Measurements from ENCODE around the gene NEO1.

The NEO1 gene

DNA sequence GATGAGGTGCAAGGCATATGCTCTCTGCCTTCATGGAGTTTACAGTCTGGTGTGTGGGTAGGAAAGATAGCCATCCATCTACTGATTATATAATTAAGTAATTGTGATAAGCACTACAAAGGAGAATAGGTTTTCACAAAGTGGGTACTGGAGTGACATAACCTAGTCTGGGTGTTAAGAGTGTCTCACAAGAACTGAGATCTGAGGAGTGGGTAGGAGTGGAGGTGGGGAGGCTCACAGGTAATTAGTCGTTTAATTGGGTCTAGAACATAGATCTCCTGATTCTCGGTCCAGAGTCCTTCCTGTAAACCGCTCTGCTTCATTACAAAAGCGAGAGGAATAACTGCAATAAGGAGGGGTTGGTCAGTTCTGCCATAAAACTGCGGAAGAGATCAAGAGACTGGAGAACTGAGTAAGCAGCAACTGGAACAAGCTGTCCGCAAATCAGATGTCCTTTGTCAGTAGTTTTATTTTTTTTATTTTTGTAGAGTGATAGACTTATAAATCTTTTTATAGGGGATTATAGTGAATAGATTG is 2.2 kb downstream of the NEO1 start:
- Histone ChIP-seq H4K20me1 (ENCODE audit: control insufficient read depth, insufficient read depth, low read depth, low read length) (no peaks in the 10 kb centered on the region), H3K27ac (ENCODE audit: low read depth, low read length) (no peak overlapping the region), H3K9me3 (ENCODE audit: control insufficient read depth, insufficient read depth, low read length) (no peaks in the 10 kb centered on the region), H3K79me2 (ENCODE audit: control insufficient read depth, low read length) (no peaks in the 10 kb centered on the region), H3K27me3 (ENCODE audit: control insufficient read depth, low read length) (peaks cover 66% of the 10 kb centered on the region), H3F3A (ENCODE audit: control insufficient read depth, insufficient read depth) (peaks cover 4% of the 10 kb centered on the region; the same call in 1 of the 2 replicates), H3K4me3 (ENCODE audit: low read length) (no peak overlapping the region), H3K4me2 (ENCODE audit: low read length) (no peak overlapping the region), H3K36me3 (ENCODE audit: control insufficient read depth, low read length) (no peaks in the 10 kb centered on the region), H3K4me1 (ENCODE audit: control insufficient read depth, low read length) (peaks cover 7% of the 10 kb centered on the region), H3K9me2 (replicated peaks; ENCODE audit: control insufficient read depth, low read length) (no peaks in the 10 kb centered on the region)
- no peak for TF ChIP-seq EZH2phosphoT487 (IDR thresholded peaks at IDR 0.05; ENCODE audit: borderline replicate concordance, low read length)
- TF ChIP-seq, protein P1, sequence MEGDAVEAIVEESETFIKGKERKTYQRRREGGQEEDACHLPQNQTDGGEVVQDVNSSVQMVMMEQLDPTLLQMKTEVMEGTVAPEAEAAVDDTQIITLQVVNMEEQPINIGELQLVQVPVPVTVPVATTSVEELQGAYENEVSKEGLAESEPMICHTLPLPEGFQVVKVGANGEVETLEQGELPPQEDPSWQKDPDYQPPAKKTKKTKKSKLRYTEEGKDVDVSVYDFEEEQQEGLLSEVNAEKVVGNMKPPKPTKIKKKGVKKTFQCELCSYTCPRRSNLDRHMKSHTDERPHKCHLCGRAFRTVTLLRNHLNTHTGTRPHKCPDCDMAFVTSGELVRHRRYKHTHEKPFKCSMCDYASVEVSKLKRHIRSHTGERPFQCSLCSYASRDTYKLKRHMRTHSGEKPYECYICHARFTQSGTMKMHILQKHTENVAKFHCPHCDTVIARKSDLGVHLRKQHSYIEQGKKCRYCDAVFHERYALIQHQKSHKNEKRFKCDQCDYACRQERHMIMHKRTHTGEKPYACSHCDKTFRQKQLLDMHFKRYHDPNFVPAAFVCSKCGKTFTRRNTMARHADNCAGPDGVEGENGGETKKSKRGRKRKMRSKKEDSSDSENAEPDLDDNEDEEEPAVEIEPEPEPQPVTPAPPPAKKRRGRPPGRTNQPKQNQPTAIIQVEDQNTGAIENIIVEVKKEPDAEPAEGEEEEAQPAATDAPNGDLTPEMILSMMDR (IDR thresholded peaks at IDR 0.05; ENCODE audit: low read depth, low read length, poor library complexity, severe bottlenecking) = no peak

GRCh38 chr15:73056460-73056859 is 4.2 kb downstream of the NEO1 start:
- H3K79me2 ChIP-seq (ENCODE audit: control insufficient read depth, low read length) = no peaks in the 10 kb centered on the region
- H3K9me3 ChIP-seq (ENCODE audit: control insufficient read depth, insufficient read depth, low read length) = no peaks in the 10 kb centered on the region
- H3K36me3 ChIP-seq (ENCODE audit: control insufficient read depth, low read length) = no peaks in the 10 kb centered on the region
- TF ChIP-seq, protein P1 (IDR thresholded peaks at IDR 0.05; ENCODE audit: low read depth, low read length, poor library complexity, severe bottlenecking) = no peak
- no peak for TF ChIP-seq EZH2phosphoT487 (IDR thresholded peaks at IDR 0.05; ENCODE audit: borderline replicate concordance, low read length)
- no peaks in the 10 kb centered on the region for H4K20me1 ChIP-seq (ENCODE audit: control insufficient read depth, insufficient read depth, low read depth, low read length)
- H3K27me3 ChIP-seq (ENCODE audit: control insufficient read depth, low read length) = peaks cover 52% of the 10 kb centered on the region
- H3K9me2 ChIP-seq (replicated peaks; ENCODE audit: control insufficient read depth, low read length) = no peaks in the 10 kb centered on the region
- H3K4me1 ChIP-seq (ENCODE audit: control insufficient read depth, low read length) = peaks cover 7% of the 10 kb centered on the region
- no peak overlapping the region for H3K4me2 ChIP-seq (ENCODE audit: low read length)
- no peaks in the 10 kb centered on the region for H3F3A ChIP-seq (ENCODE audit: control insufficient read depth, insufficient read depth)
- no peak overlapping the region for H3K27ac ChIP-seq (ENCODE audit: low read depth, low read length)
- H3K4me3 ChIP-seq (ENCODE audit: low read length) = no peak overlapping the region

DNA sequence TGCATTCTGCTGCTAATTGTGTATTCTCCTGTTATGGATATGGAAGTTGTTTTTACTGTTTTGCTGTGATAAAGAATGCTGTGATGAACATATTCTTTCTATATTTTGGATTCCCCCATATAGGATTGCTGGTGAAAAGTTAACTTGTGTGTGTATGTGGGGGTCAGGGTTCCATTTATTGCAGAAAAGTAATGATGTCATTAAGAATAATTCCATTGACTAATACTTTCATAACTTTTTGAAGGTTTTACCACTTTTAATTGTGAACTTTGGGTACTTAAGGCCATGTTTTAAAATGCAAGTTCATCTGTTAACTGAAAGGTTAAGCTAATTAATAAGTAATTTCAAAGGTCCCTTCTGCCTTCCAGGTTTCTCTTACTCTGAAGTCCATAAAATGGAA is 6.2 kb downstream of the NEO1 start:
- no peak overlapping the region for H3K4me2 ChIP-seq (ENCODE audit: low read length)
- TF ChIP-seq, protein P1 (IDR thresholded peaks at IDR 0.05; ENCODE audit: low read depth, low read length, poor library complexity, severe bottlenecking) = no peak
- TF ChIP-seq EZH2phosphoT487 (IDR thresholded peaks at IDR 0.05; ENCODE audit: borderline replicate concordance, low read length) = no peak
- peaks cover 2% of the 10 kb centered on the region for H3K4me1 ChIP-seq (ENCODE audit: control insufficient read depth, low read length)
- peaks cover 47% of the 10 kb centered on the region for H3K27me3 ChIP-seq (ENCODE audit: control insufficient read depth, low read length)
- no peak overlapping the region for H3K27ac ChIP-seq (ENCODE audit: low read depth, low read length)
- no peaks in the 10 kb centered on the region for H4K20me1 ChIP-seq (ENCODE audit: control insufficient read depth, insufficient read depth, low read depth, low read length)
- no peaks in the 10 kb centered on the region for H3K36me3 ChIP-seq (ENCODE audit: control insufficient read depth, low read length)
- no peaks in the 10 kb centered on the region for H3K9me3 ChIP-seq (ENCODE audit: control insufficient read depth, insufficient read depth, low read length)
- H3F3A ChIP-seq (ENCODE audit: control insufficient read depth, insufficient read depth) = no peaks in the 10 kb centered on the region
- H3K4me3 ChIP-seq (ENCODE audit: low read length) = no peak overlapping the region
- no peaks in the 10 kb centered on the region for H3K9me2 ChIP-seq (replicated peaks; ENCODE audit: control insufficient read depth, low read length)
- H3K79me2 ChIP-seq (ENCODE audit: control insufficient read depth, low read length) = no peaks in the 10 kb centered on the region
